ENCODE measurements around the gene VPS26C.

The VPS26C gene

GRCh38 chr21:37206496-37206895, 60.6 kb downstream of the VPS26C start:
- DNase-seq (ENCODE audit: low read depth in 3 of 3, low spot score in 1 of 3) = no peak

DNA sequence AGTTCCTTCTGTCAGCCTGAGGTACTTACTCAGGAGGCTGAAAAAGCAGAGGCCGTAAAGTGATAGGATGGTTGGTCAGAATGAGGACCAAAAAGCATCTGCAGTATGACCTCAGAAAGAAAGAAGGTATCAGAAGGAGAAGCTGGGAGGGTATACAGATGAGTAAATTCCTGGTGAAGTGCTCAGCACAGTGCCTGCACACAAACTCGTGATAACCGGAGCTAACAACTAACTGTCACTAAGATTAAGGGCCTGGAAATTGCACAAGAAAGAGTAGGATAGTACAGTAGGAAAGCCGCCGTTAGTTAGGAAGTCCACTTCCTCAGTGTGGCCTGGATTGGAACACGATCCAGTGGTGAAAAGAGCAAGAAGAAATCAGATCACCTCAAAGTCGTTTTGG, 62.6 kb downstream of the VPS26C start:
- no peak for DNase-seq (ENCODE audit: low read depth in 3 of 3, low spot score in 1 of 3)

GRCh38 chr21:37202221-37203110, 64.7 kb downstream of the VPS26C start:
- no peak for DNase-seq (ENCODE audit: low read depth in 3 of 3, low spot score in 1 of 3)

- DNase-seq (ENCODE audit: low read depth in 3 of 3, low spot score in 1 of 3) = no peak
Observed at GRCh38 chr21:37200641-37201480, 66.3 kb downstream of the VPS26C start.

DNA sequence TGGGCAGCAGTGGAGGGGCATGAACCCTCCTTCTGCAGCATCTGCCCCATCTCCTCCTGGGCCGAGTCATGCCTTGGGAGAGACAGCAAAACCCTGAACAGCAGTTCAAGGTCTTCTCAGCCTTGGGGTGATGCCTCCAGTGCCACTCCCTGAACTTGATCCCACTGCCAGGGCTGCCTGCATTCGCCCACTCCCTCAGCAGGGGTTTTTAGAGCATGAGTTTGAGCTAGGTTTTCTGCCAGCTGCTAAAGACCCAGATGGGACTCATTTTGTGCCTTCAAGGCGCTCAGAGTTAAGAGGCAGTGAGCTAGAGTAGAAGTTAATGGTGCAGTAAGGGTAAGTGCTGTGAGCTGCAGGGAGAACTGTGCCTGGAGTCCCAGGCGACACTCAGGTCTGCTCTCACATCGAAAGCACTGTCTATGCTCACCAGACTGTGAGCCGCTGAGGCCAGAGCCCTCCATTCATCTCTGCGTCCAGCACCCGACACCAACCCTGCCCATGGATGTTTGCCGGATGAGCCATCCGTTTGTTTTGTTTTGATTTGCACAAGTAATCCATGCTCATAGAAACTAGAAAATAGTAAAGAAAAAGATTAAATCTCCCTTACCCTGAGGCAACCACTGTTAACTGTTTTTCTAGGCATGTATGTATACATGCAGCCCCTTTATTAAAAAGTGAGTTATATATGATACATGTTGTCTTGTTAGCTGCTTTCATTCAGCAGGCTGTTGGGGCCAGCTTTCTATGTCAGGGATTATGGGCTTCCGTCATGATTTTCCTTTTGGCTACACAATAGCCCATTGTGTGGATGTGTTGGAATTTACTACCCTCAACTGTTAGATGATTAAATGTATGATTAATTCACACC, 67.8 kb downstream of the VPS26C start:
- no peak for DNase-seq (ENCODE audit: low read depth in 3 of 3, low spot score in 1 of 3)

GRCh38 chr21:37197746-37198145, 69.4 kb downstream of the VPS26C start:
- no peak for DNase-seq (ENCODE audit: low read depth in 3 of 3, low spot score in 1 of 3)

DNA sequence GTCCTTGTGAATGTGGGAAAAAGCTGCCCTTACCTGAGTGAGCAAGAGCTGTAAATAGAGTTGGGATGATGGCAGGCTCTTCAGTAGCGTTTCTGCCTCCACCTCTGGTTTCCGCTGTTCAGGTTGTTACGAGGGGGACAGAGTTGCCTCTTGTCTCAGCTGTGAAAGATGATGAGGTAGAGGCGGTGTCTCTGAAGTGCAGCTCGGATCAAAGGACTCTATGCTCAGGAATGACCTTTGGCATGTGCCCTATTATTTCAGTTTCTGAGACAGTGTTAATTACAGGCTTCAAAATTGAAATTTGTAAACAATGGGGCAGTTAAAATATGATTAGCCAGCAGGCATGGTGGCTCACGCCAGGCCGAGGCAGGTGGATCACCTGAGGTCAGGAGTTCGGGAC, 70.3 kb downstream of the VPS26C start:
- no peak for DNase-seq (ENCODE audit: low read depth in 3 of 3, low spot score in 1 of 3)

GRCh38 chr21:37195610-37196009, 71.5 kb downstream of the VPS26C start:
- DNase-seq (ENCODE audit: low read depth in 3 of 3, low spot score in 1 of 3) = no peak

DNA sequence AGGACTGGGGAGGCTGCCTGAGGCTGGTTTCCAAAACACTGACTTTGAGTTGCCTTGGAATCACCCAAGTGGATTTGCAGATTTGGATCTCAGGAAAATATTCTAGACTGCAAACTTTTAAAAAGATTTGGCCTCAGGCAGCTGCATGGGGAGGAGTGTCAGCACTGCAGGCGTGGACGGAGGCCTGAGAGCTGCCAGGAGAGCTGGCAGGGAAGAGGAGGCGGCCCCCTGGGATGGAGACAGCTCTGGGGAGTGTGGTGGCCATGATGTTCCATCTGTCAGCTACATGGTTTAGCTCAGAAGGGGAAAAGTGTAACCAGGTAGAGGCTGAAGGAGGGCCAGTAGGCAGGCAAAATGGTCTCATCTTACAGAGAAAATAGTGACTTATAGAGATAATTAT, 72.1 kb downstream of the VPS26C start:
- DNase-seq (ENCODE audit: low read depth in 3 of 3, low spot score in 1 of 3) = no peak

DNA sequence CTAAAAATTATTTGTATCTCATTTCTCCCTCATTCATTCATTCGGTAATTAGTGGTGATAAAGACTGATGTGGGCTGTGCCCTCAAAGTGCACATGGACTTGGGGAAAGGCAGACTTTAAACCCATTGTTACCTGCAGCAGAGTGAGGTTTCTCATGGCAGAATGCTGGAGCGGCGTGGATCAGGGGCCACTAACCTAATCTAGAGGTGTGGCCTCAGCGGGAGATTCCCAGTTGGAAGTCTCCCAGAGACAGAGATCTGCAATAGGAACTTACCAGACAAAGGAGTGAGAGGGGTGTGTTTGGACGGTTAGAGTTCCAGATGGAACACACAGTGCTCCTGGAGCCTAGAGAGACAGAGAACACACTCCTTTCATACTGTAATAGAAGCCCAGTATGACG, 73.5 kb downstream of the VPS26C start:
- DNase-seq (ENCODE audit: low read depth in 3 of 3, low spot score in 1 of 3) = no peak

- DNase-seq (ENCODE audit: low read depth in 3 of 3, low spot score in 1 of 3) = no peak
Observed at GRCh38 chr21:37193006-37193405, 74.1 kb downstream of the VPS26C start.

- no peak for DNase-seq (ENCODE audit: low read depth in 3 of 3, low spot score in 1 of 3)
Observed at GRCh38 chr21:37192019-37192418, 75.1 kb downstream of the VPS26C start.

GRCh38 chr21:37188825-37189224, 78.3 kb downstream of the VPS26C start:
- no peak for DNase-seq (ENCODE audit: low read depth in 3 of 3, low spot score in 1 of 3)

DNA sequence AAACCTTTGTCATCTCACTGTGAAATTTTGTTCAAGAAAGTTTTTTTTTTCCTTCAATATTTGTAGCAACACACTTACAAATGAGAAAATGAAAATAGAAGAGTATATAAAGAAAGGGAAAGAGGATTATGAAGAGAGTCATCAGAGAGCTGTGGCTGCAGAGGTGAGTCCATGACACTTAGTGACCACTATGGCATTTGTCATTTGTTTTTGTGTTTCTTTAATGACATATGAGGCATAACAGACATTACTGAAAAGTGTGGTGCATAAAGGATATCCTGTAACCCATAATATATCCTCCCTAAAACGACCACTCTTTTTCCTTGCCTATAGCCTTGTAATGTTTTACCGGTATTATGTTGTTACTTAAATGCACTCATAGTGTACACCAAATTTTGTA, 80.2 kb downstream of the VPS26C start:
- DNase-seq (ENCODE audit: low read depth in 3 of 3, low spot score in 1 of 3) = no peak

DNA sequence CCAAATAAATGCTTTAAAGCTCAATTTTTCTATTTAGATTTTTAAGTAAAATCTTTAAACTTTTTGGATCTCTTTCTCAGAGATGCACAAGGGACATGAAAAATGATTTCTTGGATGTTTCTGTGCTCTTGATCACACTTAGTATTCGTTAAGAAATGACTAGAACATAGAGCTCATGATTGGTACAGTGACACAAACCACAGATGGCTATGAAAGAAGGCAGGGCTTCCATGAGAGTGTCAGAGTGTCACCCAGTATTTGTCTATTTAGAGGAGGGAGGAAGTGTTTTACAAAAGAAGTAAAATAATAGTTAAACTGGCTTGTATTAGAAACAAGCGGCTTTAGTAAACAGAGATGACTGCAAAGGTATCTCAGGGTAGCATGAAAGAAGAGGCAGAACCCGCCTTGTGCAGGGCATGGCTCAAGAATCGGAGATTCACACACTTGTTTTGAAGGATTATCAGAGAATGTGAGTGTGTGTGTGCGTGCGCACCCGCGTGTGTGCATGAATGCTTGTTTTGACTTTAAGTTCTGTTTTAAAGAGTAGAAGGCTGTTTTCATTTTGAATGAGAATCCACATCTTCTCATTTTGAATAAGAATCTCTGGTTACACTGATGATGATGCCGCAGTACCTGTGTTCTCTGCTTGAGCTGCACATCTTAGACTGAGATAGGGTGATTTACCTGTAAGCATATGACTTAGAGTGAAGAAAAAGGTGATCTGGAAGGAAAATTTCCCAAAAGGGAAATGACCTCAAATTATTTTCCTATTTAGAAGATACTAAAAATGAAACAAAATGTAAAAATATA, 82.1 kb downstream of the VPS26C start:
- DNase-seq (ENCODE audit: low read depth in 3 of 3, low spot score in 1 of 3) = no peak

DNA sequence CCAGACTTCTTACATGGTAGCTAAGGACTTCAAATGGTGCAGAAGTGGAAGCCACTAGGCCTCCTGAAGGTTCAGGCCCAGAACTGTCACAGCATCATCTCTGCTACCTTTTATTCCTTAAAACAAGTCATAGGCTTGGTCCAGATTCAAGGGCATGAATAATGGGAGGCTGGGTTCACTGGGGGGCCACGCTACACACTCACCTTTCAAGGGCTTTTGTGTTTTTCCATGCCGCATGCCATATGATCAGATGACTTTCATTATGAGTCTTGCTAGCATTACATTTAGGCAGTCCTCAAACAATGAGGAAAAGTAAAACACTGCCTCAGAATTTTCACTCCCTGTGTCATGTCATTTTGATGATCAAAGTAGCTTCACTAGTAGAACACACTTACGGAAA, 83.4 kb downstream of the VPS26C start:
- DNase-seq (ENCODE audit: low read depth in 3 of 3, low spot score in 1 of 3) = no peak

- DNase-seq (ENCODE audit: low read depth in 3 of 3, low spot score in 1 of 3) = no peak
Observed at GRCh38 chr21:37182222-37182621, 84.9 kb downstream of the VPS26C start.

- DNase-seq (ENCODE audit: low read depth in 3 of 3, low spot score in 1 of 3) = no peak
Observed at GRCh38 chr21:37181059-37181458, 86.1 kb downstream of the VPS26C start.

DNA sequence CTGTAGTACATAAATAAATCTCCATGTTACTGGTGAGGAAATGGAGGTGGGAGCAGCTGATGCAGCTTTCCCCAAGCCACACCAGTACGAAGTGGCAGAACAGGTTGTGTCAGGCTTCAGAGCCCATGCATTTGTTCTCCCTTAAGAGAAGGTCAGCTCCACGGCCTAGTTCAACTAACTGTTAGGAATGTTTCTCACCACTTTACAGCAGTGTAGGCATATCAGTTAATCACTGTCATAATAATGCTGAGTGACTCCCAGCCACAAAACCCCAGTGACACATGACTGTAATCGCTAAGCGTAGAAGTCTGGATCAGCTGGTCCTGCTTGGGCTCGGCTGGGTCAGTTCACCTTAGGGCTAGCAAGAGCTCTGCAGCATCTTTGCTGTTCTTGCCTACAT, 90.4 kb downstream of the VPS26C start:
- DNase-seq (ENCODE audit: low read depth in 3 of 3, low spot score in 1 of 3) = no peak
